Sigmoid colon (tissue), 4 donors: ENCODE measurements around the gene PRKN.

Source experiments
- EP300 ChIP-seq, 4 donors: sonication (generic); formaldehyde crosslinking; IDR thresholded peaks; one replicate each; pipeline ENCODE4 v1.6.1; 2017; ENCODE audit warnings: antibody characterized with exemption in 4 of 4
- POLR2A ChIP-seq, 2 donors: fragments of 450-650 bp; IDR thresholded peaks; one replicate each; pipeline ENCODE4 v1.6.1; 2016; ENCODE audit warnings: antibody characterized with exemption in 2 of 2, mild to moderate bottlenecking in 2 of 2, moderate library complexity in 2 of 2
- POLR2AphosphoS5 ChIP-seq, 4 donors: sonication (generic); formaldehyde crosslinking; IDR thresholded peaks; one replicate each; pipeline ENCODE4 v1.6.1; 2017; ENCODE audit warnings: antibody characterized with exemption in 4 of 4
- TF ChIP-seq, protein P1 (sequence below), 4 experiments: fragments of 450-650 bp in 3 of 4; fragments of 200-600 bp in 1 of 4; IDR thresholded peaks; one replicate each; pipeline ENCODE4 v1.5.1; 2016 to 2019; ENCODE audit warnings: antibody characterized with exemption in 4 of 4, mild to moderate bottlenecking in 3 of 4, moderate library complexity in 2 of 4

DNA sequence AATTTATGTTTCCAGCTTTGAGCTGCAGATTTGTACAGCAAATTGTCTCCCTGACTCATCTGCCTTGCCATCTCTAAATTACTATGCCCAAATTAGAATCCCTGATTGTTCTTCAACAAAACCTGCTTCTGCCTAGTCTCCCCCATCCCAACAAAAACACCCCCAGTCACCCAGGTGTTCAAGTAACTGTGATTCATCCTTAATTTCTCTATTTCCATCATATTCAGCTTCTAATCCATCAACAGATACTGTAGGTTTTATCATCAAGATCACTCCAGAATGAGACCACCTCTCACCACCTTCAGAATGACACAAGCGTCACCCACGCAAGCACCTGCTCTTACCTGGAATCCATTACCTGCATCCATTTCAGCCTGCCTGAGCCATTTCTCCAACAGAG, 498.5 kb downstream of the PRKN start:
- TF ChIP-seq, protein P1, sequence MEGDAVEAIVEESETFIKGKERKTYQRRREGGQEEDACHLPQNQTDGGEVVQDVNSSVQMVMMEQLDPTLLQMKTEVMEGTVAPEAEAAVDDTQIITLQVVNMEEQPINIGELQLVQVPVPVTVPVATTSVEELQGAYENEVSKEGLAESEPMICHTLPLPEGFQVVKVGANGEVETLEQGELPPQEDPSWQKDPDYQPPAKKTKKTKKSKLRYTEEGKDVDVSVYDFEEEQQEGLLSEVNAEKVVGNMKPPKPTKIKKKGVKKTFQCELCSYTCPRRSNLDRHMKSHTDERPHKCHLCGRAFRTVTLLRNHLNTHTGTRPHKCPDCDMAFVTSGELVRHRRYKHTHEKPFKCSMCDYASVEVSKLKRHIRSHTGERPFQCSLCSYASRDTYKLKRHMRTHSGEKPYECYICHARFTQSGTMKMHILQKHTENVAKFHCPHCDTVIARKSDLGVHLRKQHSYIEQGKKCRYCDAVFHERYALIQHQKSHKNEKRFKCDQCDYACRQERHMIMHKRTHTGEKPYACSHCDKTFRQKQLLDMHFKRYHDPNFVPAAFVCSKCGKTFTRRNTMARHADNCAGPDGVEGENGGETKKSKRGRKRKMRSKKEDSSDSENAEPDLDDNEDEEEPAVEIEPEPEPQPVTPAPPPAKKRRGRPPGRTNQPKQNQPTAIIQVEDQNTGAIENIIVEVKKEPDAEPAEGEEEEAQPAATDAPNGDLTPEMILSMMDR (IDR thresholded peaks at IDR 0.05): no peak
- TF ChIP-seq POLR2A (IDR thresholded peaks at IDR 0.05): no peak
- TF ChIP-seq POLR2AphosphoS5 (IDR thresholded peaks at IDR 0.05): no peak
- TF ChIP-seq EP300 (IDR thresholded peaks at IDR 0.05): no peak
